ENCODE measurements around the gene CCDC9.
A peak's percentile ranks its signal among the peaks of the same experiment; 100 is the strongest.
"Not testable (repeated sequence)": the region's sequence is repeated elsewhere in the genome, so short reads cannot be mapped to it uniquely, and the experiment has no call there.

Gene CCDC9

DNA sequence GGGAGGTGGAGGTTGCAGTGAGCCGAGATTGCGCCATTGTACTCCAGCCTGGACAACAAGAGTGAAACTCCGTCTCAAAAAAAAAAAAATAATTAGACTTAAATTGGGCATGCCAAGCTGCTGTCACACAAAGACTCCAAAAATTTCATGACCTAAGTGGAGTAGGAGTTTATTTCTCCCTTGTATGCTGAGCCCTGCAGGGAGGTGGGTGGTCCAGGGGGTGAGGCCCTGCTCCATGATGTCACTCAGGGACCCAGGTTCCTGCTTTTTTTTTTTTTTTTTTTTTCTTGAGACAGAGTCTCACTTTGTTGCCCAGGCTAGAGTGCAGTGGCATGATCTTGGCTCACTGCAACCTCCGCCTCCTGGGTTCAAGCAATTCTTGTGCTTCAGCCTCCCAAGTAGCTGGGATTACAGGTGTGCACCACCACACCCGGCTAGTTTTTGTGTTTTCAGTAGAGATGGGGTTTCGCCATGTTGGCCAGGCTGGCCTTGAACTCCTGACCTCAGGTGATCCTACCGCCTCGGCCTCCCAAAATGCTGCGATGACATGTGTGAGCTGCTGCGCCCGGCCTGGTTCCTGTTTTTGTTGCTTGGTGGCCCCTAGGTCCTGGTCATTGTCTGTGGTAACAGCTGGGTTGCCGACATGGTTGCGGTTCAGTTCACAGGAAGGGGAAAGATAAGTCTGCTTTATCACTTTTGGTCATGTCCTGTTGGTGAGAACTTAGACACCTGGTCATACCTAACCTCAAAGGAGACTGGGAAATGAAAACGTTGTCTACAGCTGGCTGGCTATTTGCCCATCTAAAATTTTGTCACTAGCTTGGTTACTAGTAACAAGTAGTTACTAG is 5.8 kb downstream of the CCDC9 start:
- DNase-seq, result not testable (repeated sequence)

DNA sequence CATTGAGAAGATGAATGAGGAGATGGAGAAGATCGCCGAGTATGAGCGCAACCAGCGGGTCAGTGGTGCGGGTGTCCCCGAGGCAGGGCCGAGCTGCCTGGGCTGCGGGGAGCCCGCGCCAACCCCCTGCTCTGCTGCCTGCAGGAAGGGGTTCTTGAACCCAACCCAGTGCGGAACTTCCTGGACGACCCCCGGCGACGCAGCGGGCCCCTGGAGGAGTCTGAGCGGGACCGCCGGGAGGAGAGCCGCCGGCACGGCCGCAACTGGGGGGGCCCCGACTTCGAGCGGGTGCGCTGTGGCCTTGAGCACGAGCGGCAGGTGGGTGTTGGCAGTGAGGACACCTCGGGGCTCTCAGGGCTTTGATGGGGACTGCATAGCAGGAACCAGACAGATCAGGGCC is 8.3 kb downstream of the CCDC9 start:
- DNase-seq, result no peak

DNA sequence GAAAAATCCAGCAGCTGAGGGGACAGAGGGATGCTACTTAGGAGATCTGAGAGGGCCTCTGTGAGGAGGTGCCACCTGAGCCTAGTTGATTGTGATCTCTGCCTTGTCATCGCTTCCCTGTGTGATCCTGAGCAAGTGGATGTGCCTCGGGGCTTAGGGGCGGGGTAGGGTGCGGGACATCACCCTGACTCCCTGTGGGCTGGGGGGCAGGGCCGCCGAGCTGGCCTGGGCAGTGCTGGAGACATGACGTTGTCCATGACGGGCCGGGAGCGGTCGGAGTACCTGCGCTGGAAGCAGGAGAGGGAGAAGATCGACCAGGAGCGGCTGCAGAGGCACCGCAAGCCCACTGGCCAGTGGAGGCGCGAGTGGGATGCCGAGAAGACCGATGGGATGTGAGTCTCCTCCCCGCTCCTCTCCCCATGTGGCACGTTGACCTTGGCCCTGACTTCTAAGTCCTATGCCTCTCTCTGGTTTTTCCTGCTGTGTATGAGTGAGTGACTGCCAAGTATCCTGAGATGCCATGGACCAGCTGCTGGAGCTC is 10.1 kb downstream of the CCDC9 start:
- no peak for DNase-seq

DNA sequence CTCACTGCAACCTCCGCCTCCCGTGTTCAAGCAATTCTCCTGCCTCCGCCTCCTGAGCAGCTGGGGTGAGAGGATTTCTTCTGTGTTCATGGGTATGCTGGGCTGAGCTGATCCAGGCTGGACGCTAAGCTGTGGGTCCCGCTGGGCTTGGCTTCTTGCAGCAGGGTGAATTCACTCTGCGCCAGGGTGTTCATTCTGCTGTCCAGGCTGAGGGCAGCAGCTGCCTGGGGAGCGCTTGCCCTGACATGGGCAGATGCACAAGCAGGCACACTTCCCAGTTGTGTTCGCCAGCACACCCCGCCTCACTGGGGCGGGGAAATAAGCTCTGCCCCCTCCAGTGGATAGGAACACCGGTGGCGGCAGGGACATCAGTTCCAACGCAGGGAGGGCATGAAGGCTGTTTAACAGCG is 11.0 kb downstream of the CCDC9 start:
- no peak for DNase-seq

DNA sequence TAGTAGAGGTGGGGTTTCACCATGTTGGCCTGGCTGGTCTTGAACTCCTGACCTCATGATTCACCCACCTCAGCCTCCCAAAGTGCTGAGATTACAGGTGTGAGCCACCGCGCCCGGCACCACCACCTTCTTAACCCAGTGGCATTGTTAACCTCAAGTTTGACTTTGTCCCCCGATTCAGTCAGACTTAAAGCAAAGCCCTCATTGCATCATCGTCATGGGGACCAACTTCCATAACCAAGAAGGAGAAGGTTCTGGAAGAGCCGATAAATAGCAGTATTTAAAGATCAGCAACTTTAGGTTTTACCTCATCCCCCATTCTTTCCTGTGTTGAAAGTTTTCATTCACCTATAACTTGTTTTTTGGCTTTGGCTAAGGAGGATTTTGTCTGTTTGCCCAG is 11.7 kb downstream of the CCDC9 start:
- DNase-seq, result no peak

DNA sequence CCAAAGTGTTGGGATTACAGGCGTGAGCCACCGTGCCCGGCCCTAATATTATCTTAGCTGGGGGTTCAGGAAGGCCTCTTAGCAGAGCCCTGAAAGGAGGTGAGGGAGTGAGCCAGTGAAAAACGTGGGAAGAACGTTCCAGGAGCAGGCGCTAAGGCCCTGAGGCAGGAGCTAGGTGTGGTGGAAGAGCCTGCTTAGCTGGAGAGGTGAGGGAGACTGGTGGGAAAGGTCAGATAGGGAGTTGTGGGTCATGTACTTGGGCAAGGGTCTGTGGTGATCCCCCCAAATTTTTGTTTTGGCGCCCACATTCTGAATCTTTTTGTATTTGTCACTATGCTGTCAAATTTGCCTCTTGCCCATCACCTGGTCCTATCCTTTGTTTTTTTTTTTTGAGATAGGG is 13.3 kb downstream of the CCDC9 start:
- DNase-seq, result no peak

DNA sequence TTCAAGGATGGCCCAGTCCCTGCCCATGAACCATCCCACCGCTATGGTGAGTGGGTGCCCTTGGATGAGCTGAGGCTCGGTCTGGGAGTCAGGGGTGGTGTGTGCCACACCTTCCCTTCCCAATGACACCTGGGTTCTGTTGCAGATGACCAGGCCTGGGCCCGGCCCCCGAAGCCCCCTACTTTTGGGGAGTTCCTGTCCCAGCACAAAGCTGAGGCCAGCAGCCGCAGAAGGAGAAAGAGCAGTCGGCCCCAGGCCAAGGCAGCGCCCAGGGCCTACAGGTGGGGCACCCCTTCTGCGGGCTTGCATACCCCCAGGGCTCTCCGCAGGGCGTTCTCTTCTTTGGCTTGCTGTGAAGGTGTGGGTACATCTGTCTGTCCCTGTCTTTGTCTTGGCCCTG is 14.1 kb downstream of the CCDC9 start:
- DNase-seq, result no peak

DNA sequence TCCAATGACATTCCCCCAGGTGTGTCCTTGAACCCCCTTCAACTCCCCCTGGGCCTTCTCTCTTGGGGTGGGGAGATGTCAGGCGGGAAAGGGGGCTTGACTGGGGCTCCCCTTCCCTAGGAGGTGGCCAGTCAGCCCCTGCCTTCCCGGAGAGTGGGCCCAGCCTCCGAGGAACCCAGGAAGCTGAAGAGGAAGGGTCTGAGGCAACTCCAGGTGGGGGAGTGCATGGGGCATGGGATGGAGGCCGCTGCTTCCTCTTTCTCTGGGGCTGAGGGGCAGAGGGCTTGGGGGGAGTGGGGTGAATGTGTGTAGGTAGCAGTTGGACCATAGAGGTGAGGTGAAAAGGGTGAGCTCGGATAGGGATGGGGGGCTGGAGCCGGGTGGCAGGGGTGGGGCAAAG is 15.6 kb downstream of the CCDC9 start:
- DNase-seq, result no peak

DNA sequence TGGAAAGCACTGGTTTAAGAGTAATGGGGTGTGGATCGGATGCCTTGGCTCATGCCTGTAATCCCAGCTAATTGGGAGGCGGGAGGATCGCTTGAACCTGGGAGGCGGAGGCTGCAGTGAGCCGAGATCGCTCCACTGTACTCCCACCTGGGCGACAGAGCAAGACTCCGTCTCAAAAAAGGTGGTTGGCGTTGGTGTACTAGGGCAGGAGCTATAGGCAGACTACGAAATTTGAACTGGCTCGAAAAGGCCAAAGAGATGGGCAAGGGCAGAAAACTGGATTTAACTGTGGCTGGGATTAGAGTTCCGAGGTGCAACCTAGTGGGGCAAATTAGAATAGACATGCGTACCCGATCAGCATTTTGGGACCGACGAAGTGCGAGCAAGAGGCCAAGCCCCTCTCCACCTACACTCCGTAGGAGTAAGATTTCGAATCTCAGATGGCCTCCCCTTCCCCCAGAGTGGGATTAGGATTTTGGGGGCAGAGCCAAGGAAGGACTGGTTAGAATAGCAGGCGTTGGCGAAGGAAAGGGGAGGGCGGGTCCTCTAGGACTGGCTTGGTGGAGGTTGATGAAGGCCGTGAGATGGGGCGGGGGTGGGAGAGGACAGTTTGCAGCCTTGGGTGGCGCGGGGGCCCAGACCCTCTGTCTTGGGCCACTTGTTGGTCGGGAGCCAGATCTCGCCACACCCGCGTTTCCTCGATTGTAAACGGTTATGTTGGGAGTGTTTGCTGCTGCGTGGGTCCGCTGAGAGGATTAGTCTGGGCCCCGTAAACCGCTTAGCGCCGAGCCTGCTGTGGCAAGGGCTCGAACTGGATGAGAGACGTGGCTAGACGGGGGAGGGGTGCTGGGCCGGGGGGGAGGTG is 16.4 kb downstream of the CCDC9 start:
- no peak for DNase-seq

DNA sequence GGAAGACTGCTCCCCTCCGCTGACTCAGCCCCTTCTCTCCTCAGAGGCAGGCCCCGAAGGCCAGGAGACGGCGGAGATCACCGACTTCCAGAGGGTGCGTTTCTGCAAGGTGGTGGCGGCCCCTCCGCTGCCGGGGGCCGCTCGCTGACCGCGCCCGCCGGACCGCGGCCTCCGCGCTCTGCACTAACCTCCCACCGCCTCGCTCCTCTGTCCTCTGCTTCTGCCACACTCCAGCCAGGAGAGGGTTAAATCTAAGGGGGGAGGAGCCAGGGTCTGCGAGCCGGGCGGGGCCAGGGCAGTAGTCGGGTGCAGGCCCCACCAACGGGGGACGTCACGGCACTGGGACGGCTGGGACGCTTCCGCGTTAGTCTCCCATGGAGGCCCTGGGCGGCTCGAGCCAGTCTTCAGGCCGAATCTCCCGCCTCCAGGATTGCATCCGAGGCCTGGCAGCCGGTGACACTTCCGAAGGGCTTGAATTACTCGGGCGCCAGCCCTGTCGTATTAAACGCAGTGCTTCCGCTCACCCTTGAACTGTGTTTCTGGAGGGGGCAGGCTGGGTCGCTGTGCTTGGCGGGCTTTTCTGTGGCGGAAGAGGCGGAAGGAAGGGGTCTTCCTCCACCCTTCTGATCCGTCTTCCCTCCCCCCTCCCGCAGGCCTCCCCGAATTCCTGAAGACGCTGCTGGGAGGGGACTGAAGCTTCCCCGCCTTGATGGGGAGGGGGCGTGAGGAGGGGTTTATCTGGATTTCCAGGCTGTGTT is 17.2 kb downstream of the CCDC9 start:
- peak; percentile 87 for DNase-seq

DNA sequence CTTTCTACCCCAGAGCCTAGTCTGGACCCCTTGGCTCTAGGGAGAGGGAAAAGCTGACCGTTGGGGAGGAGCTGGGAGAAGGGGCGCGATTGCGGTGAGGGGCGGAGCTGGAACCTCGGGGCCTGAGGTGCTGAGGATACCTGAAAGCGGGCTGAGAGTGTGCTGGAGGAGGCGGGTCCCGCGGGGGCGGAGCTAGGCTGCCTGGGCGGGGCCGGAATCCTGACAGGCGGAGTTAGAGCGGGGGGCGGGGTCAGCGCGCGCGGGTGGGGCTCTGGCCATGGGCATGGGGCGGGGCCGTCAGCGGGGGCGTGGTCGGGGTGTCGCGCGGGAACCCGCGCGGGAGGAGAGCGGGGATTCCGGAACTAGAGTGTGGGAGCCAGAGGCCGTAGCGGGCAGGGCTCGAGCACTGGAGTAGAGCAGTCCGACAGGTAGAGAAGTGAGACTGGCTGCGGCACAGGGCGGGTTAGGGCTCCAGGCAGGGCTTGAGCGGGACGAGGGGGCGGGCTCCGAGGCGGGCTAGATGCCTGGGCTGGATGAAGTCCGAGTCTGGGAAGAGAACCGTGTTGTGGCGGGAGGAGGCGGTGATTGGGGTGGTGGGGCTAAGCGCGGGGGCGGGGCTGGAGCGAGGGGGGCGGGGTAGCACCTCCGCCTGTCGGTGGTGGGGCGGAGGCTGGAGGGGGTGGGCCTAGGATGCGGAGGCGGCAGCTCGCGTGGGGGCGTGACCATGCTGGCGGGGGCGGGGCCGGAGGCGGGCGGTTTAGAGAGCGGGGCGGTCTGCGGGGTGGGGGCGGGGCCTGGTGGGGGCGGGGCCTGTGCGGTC is 18.0 kb downstream of the CCDC9 start, which contains the start of gene INAFM1:
Gene INAFM1, plus strand, starts transcription at position 815 of the 820 bp plus-strand sequence. CDS start 35 bp downstream, outside the sequence.
- peak; percentile 100 for DNase-seq

DNA sequence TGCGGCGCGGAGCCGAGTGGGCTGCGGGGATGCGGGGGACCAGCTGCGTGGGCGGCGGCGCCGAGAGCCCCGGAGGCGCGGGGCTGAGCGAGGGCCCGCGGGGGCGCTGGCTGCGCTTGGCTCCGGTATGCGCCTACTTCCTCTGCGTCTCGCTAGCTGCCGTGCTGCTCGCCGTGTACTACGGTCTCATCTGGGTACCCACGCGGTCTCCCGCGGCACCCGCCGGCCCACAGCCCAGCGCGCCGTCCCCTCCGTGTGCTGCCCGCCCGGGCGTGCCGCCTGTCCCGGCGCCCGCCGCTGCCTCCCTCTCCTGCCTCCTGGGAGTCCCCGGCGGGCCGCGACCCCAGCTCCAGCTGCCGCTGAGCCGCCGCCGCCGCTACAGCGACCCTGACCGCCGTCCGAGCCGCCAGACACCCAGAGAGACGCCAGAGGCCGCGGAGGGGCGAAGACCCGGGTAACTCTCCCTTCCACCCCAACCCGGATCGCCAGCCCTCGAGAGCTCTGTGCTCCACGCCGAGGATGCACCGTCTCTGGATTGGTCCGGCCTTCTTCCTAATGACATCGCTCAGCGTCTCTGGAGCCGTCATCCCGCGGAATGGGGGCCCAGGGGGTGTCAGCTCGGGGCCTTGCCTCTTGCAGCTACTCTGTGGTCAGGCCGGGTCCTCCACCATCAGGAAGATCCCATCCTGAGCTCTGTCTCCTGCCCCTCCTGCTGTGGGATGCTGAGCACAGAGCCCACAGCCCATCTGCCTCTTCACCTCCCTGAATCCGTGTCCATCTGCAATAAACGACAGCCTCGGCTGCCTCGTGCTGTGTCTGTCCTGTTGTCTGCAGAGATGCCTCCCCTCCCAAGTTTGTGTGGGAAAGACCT is 18.8 kb downstream of the CCDC9 start:
- no peak for DNase-seq

DNA sequence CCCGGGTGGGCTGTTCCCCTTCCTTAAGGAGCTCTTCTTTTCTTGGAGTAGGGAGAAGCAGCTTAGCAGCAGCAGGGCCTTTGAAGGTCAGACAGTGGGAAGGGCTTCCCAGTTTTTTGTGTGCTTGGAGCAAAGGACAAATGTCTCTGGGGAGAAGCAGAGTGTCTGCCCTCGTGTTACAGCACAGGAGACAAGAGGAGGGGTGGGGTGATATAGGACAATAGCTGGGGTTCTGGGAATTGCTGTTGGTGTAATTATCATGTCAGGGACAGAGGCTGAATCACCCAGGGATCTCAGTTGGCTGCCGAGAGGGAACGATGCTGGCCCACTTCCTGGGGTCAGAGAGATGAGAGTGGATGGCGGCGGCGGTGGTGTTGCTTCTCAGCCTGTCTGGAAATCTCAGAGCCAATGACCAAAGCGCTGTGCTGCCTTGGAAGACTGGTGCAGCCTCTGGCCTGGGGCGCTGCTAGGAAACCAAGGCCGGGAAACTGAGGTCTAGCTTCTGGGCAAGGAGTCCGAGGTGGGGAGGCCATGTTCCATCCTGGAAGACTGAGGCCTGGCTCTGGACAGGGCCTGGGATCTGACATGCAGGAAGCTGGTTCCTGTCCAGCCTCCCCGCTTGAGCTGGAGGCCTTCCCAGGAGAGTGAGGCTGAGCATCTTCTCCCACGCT is 19.6 kb downstream of the CCDC9 start:
- no peak for DNase-seq

DNA sequence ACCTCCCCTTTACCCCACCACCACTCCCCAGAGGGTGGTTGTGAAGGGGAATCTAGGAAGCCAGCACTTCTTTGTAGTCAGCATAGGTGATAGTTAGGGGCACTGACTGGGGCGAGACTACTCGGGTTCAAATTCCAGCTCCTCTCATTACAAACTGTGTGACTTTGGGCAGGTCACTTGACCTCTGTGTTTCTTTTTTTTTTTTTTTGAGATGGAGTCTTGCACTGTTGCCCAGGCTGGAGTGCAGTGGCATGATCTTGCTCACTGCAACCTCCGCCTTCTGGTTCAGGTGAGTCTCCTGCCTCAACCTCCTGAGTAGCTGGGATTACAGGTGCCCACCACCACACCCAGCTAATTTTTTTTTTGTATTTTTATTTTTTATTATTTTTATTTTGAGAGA is 20.2 kb downstream of the CCDC9 start:
- DNase-seq, result not testable (repeated sequence)

DNA sequence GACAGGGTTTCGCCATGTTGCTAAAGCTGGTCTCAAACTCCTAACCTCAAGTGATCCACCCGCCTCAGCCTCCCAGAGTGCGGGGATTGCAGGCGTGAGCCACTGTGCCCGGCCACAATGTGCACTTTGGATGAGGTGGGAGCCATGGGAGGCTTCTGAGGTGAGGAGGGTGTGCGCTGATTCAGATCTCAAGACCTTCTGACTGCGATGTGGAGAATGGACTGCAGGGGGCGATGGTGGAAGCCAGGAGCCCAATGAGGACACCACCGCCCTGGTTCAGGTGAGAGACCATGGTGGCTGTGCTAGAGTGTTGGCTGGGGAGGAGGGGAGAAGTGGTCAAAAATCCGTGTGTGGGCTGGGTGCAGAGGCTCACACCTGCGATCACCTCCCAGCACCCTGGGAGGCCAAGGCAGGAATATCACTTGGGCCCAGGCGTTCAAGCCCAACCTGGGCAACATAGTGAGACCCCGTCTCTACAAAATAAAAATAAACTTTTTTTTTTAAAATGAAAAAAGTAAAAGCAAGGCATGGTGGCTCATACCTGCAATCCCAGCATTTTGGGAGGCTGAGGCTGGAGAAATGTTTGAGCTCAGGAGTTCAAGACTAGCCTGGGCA is 24.0 kb downstream of the CCDC9 start:
- DNase-seq, result peak; percentile 49

DNA sequence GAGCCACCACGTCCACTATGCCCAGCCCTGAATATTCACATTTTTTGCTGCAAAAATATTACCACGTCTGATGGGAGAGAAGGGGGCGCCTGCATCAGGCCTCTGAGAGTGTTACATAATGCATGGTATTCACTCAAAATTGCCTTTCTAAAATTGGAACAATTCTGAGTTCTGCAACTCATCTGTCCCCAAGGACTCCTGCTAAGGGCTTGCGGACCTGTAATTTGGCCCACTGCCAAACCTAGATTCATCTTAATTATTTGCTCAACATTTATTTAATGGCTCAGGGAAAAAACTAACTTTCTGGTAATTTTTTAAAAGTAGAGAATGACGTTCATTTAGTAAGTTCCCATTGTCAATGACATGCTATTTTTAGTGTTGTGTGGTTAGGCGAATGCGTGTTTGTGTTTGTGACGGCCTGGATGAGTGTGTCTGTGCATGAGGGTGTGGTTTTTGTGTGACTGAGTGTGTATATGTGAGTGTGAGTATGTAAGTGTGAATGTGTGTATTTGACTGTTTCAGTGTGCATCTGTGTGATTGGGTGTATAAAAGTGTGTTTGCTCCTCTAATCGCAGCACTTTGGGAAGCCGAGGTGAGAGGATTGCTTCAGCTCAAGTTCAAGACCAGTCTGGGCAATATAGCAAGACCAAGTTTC is 27.2 kb downstream of the CCDC9 start:
- DNase-seq, result no peak

DNA sequence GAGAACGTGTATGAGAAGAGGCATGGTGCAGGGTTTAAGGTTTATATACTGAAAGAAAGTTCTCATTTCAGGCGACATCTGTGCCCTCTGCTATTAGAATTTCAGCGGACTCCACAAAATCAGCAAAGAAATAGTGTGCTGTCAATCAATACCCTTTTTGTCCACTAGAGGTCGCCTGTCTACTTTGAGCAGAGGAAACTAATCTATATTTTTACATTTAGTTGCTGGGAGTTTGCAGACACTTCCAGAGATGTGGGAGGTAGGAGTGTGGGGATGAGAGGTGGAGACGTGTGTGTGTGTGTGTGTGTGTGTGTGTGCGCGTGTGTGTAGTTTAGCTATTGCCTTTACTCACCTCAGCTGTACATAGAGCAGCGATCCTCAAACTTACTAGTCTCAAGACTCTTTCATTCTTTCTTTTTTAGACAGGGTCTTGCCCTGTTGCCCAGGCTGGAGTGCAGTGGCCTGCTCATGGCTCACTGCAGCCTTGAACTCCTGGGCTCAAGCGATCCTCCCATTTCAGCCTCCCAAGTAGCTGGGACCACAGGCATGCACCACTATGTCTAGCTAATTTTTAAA is 28.1 kb downstream of the CCDC9 start:
- DNase-seq, result no peak

DNA sequence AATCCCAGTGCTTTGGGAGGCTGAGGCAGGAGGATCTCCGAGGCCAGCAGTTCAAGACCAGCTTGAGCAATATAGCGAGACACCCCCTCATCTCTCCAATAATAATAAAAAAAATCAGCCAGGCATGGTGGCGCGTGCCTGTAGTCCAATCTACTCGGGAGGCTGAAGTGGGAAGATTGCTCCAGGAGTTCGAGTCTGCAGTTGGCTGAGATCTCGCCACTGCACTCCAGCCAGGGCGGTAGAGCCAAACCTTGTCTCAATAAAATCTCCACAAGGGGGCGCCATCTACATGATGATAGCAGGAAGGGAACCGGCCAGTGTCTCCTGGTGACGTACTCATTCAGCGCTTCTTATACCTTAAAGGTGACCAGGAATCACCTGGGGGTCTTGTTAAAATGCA is 39.7 kb downstream of the CCDC9 start:
- peak; percentile 73 for DNase-seq

DNA sequence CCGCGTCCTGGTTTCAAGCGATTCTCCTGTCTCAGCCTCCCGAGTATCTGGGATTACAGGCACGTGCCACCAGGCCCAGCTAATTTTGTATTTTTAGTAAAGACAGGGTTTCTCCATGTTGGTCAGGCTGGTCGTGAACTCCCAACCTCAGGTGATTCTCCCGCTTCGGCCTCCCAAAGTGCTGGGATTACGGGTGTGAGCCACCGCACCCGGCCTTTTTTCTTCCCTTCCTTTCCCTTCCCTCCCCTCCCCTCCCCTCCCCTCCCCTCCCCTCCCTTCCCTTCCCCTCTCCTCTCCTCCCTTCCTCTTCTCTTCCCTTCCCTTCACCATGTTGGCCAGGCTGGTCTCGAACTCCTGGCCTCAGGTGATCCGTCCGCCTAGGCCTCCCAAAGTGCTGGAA is 44.5 kb downstream of the CCDC9 start:
- DNase-seq, result not testable (repeated sequence)
